Stimulated activated CD4-positive, alpha-beta T cell treated with anti-CD3 and anti-CD28 coated beads, Interleukin-2, amount 100 ng/mL, for 48 hours (primary cell): ENCODE results near the gene AMFR.
"Not testable (repeated sequence)": the region's sequence is repeated elsewhere in the genome, so short reads cannot be mapped to it uniquely, and the experiment has no call there.

Experiments
- DNase-seq, 2 donors: peaks; one replicate each; pipeline ENCODE4 v3.0.0-alpha.2; 2020

Gene AMFR

GRCh38 chr16:56387396-56387795 is 37.9 kb downstream of the AMFR start:
- DNase-seq: no peak

- DNase-seq: no peak
These were observed 41.1 kb downstream of the AMFR start for GRCh38 chr16:56384074-56384721.

GRCh38 chr16:56382901-56383355 is 42.4 kb downstream of the AMFR start:
- DNase-seq: no peak

- DNase-seq: no peak
These were observed 42.9 kb downstream of the AMFR start for GRCh38 chr16:56382459-56382858.

- not testable (repeated sequence) for DNase-seq
These were observed 44.4 kb downstream of the AMFR start for GRCh38 chr16:56380778-56381485.

- not testable (repeated sequence) for DNase-seq
These were observed 46.3 kb downstream of the AMFR start for GRCh38 chr16:56379044-56379443.

GRCh38 chr16:56375792-56376191 is 49.6 kb downstream of the AMFR start:
- DNase-seq: not testable (repeated sequence)

GRCh38 chr16:56373003-56373402 is 52.3 kb downstream of the AMFR start:
- no peak for DNase-seq

- DNase-seq: no peak
These were observed 53.2 kb downstream of the AMFR start for GRCh38 chr16:56372013-56372634.

- DNase-seq: no peak
These were observed 53.7 kb downstream of the AMFR start for GRCh38 chr16:56371660-56371937.

GRCh38 chr16:56370875-56371659 is 54.3 kb downstream of the AMFR start:
- DNase-seq: no peak

- DNase-seq: no peak
These were observed 55.0 kb downstream of the AMFR start for GRCh38 chr16:56370185-56370874.

- no peak for DNase-seq
These were observed 56.1 kb downstream of the AMFR start for GRCh38 chr16:56369202-56369601.

- no peak for DNase-seq
These were observed 56.8 kb downstream of the AMFR start for GRCh38 chr16:56368545-56368944.

GRCh38 chr16:56367764-56368163 is 57.6 kb downstream of the AMFR start:
- DNase-seq: no peak

GRCh38 chr16:56366945-56367344 is 58.4 kb downstream of the AMFR start:
- no peak for DNase-seq

- no peak for DNase-seq
These were observed 59.8 kb downstream of the AMFR start for GRCh38 chr16:56365552-56365951.

GRCh38 chr16:56364865-56365264 is 60.5 kb downstream of the AMFR start:
- DNase-seq: no peak

GRCh38 chr16:56363781-56364565 is 61.4 kb downstream of the AMFR start:
- DNase-seq: no peak

GRCh38 chr16:56363181-56363716 is 62.1 kb downstream of the AMFR start:
- no peak for DNase-seq

GRCh38 chr16:56362706-56363105 is 62.6 kb downstream of the AMFR start:
- no peak for DNase-seq
